ENCODE data around the gene NAV3. TPM values are rescaled to one million over a fixed set of nuclear protein-coding genes. Genes with fewer than 3 reads are reported as not detected.
"Not testable (repeated sequence)": the region's sequence is repeated elsewhere in the genome, so short reads cannot be mapped to it uniquely, and the experiment has no call there.

The NAV3 gene
- total RNA-seq, 1 donor from 2014 or later: 240 TPM

- FAIRE-seq (no peak), DNase-seq (ENCODE audit: low spot score in 2 of 2) (no peak)
Measured at GRCh38 chr12:78226763-78227162, 396.1 kb downstream of the NAV3 start.

GRCh38 chr12:78229591-78230101, 399.0 kb downstream of the NAV3 start:
- FAIRE-seq: no peak

GRCh38 chr12:78232756-78233155, 402.1 kb downstream of the NAV3 start:
- FAIRE-seq: no peak
- no peak for DNase-seq (ENCODE audit: low spot score in 2 of 2)

More at GRCh38 chr12:78229591-78230101, 399.0 kb downstream of the NAV3 start:
- DNase-seq (ENCODE audit: low spot score in 2 of 2): no peak

GRCh38 chr12:78236264-78236663, 405.6 kb downstream of the NAV3 start:
- no peak for FAIRE-seq
- no peak for DNase-seq (ENCODE audit: low spot score in 2 of 2)

- FAIRE-seq: no peak
- no peak for DNase-seq (ENCODE audit: low spot score in 2 of 2)
Measured at GRCh38 chr12:78239544-78239943, 408.9 kb downstream of the NAV3 start.

GRCh38 chr12:78240827-78241226, 410.1 kb downstream of the NAV3 start:
- DNase-seq (ENCODE audit: low spot score in 2 of 2) (no peak), FAIRE-seq (no peak)

GRCh38 chr12:78241446-78241845, 410.8 kb downstream of the NAV3 start:
- FAIRE-seq: no peak
- DNase-seq (ENCODE audit: low spot score in 2 of 2): no peak

- DNase-seq (ENCODE audit: low spot score in 2 of 2) (no peak), FAIRE-seq (no peak)
Measured at GRCh38 chr12:78244916-78245507, 414.3 kb downstream of the NAV3 start.

- FAIRE-seq (no peak), DNase-seq (ENCODE audit: low spot score in 2 of 2) (no peak)
Measured at GRCh38 chr12:78248321-78248720, 417.6 kb downstream of the NAV3 start.

- no peak for FAIRE-seq
- DNase-seq (ENCODE audit: low spot score in 2 of 2): no peak
Measured at GRCh38 chr12:78249578-78249977, 418.9 kb downstream of the NAV3 start.

GRCh38 chr12:78257662-78258061, 427.0 kb downstream of the NAV3 start:
- FAIRE-seq; DNase-seq (ENCODE audit: low spot score in 2 of 2): not testable (repeated sequence)

- FAIRE-seq (no peak), DNase-seq (ENCODE audit: low spot score in 2 of 2) (no peak)
Measured at GRCh38 chr12:78260976-78261375, 430.3 kb downstream of the NAV3 start.

GRCh38 chr12:78261901-78262300, 431.2 kb downstream of the NAV3 start:
- DNase-seq (ENCODE audit: low spot score in 2 of 2) (no peak), FAIRE-seq (no peak)
